HepG2 (cell line): ENCODE data around the gene LAMB4. TPM values are rescaled to one million over a fixed set of nuclear protein-coding genes. Genes with fewer than 3 reads are reported as not detected.
A peak's percentile ranks its signal among the peaks of the same experiment; 100 is the strongest.

Experiments used
- ARID2 ChIP-seq: sonication (generic); formaldehyde crosslinking; IDR thresholded peaks from 2 replicates; pipeline ENCODE4 v1.8.1; 2022; ENCODE audit warnings: mild to moderate bottlenecking, missing genetic modification reagents, borderline replicate concordance
- ARID5B ChIP-seq: IDR thresholded peaks from 2 replicates; pipeline ENCODE4 v1.4.0; 2020; ENCODE audit warnings: mild to moderate bottlenecking, missing genetic modification reagents
- EP300 ChIP-seq, 3 experiments: sonication (generic) in 1 of 3; formaldehyde crosslinking in 1 of 3; IDR thresholded peaks; 2 replicates each; pipeline versions ENCODE4 v1.5.1 to v1.6.1; 2011 to 2020; ENCODE audit warnings: low read depth in 2 of 3, low read length in 2 of 3, borderline replicate concordance in 1 of 3, improper control_type of control experiment in 1 of 3, mild to moderate bottlenecking in 1 of 3, missing genetic modification reagents in 1 of 3, moderate library complexity in 1 of 3
- FOXC1 ChIP-seq: sonication (generic); formaldehyde crosslinking; IDR thresholded peaks from 2 replicates; pipeline ENCODE4 v1.8.0; 2022; ENCODE audit warnings: mild to moderate bottlenecking, missing genetic modification reagents, borderline replicate concordance
- GPN1 ChIP-seq: sonication (generic); formaldehyde crosslinking; IDR thresholded peaks from 2 replicates; pipeline ENCODE4 v1.5.1; 2020; ENCODE audit warnings: missing genetic modification reagents, borderline replicate concordance
- HNRNPH1 ChIP-seq: fragments of 200-400 bp; formaldehyde crosslinking; optimal IDR thresholded peaks from 2 replicates; pipeline ENCODE3; 2017; ENCODE audit warnings: mild to moderate bottlenecking, low read depth, low read length
- KIAA2018 ChIP-seq: sonication (generic); formaldehyde crosslinking; IDR thresholded peaks from 2 replicates; pipeline ENCODE4 v1.5.0; 2020; ENCODE audit warnings: mild to moderate bottlenecking, missing genetic modification reagents, borderline replicate concordance
- MED1 ChIP-seq: sonication (generic); formaldehyde crosslinking; IDR thresholded peaks from 2 replicates; pipeline ENCODE4 v1.4.0; 2020; ENCODE audit warnings: missing genetic modification reagents
- PAWR ChIP-seq: sonication (generic); formaldehyde crosslinking; IDR thresholded peaks from 2 replicates; pipeline ENCODE4 v1.4.0; 2020; ENCODE audit warnings: missing genetic modification reagents, mild to moderate bottlenecking, borderline replicate concordance
- TAF15 ChIP-seq: fragments of 200-400 bp; formaldehyde crosslinking; IDR thresholded peaks from one replicate; pipeline ENCODE4 v1.6.1; 2018; ENCODE audit warnings: mild to moderate bottlenecking, low read depth, low read length; ENCODE audit not compliant: poor library complexity, severe bottlenecking
- ZNF234 ChIP-seq: sonication (generic); formaldehyde crosslinking; conservative IDR thresholded peaks from 2 replicates; pipeline ENCODE4 v1.5.1; 2020; ENCODE audit warnings: mild to moderate bottlenecking, missing genetic modification reagents
- ZNF337 ChIP-seq: sonication (generic); formaldehyde crosslinking; IDR thresholded peaks from 2 replicates; pipeline ENCODE4 v1.5.1; 2020; ENCODE audit warnings: missing genetic modification reagents, low read depth, mild to moderate bottlenecking, borderline replicate concordance
- ZNF546 ChIP-seq: sonication (generic); formaldehyde crosslinking; conservative IDR thresholded peaks from 2 replicates; pipeline ENCODE4 v1.8.1; 2023; ENCODE audit warnings: mild to moderate bottlenecking, missing genetic modification reagents
- ZXDC ChIP-seq: sonication (generic); formaldehyde crosslinking; IDR thresholded peaks from 2 replicates; pipeline ENCODE4 v1.5.0; 2020; ENCODE audit warnings: mild to moderate bottlenecking, missing genetic modification reagents
- polyA plus RNA-seq, 8 experiments: library from polyadenylated mRNA; depleted of rRNA in 3 of 8; stranded (reverse) in 7 of 8; unstranded in 1 of 8; fragments of >200 nt; fragmentation: Illumina TruSeq in 4 of 8; extraction: Trizol in 4 of 8; gene quantifications; 2 replicates each; pipeline versions ENCODE4 v1.2.1 to v1.2.3, GENCODE V29; 2011 to 2016; ENCODE audit warnings: low read depth in 4 of 8, missing spikeins in 1 of 8, mixed read lengths in 1 of 8; ENCODE audit not compliant: insufficient read depth in 1 of 8
- total RNA-seq, 5 experiments: library from RNA; depleted of rRNA; stranded (reverse); fragments of >200 nt; fragmentation: Illumina TruSeq; extraction: Trizol; gene quantifications; 2 replicates each; pipeline ENCODE4 v1.2.3, GENCODE V29; 2016; ENCODE audit warnings: low read depth in 1 of 5

LAMB4 gene
- total and polyA plus RNA-seq, 2 of the 13 experiments (the other 11 are each of a cell fraction or from before 2014, with no cell fraction given) = 0.05 TPM; not detected in 1

GRCh38 chr7:108003599-108003935 is 126.6 kb downstream of the LAMB4 start (continued):
- TF ChIP-seq ZNF337 = 0 out of 2 replicates have a peak, but pooled peaks have one; percentile 33
- 0 out of 2 replicates have a peak, but pooled peaks have one; percentile 6 for TF ChIP-seq FOXC1
- no peak for TF ChIP-seq PAWR (CRISPR knock-in tag)
- TF ChIP-seq ZXDC (CRISPR knock-in tag) = no peak
- no peak for TF ChIP-seq TAF15
- no peak for TF ChIP-seq EP300 (IDR thresholded peaks at IDR 0.05; ENCODE audit: low read depth in 2 of 2, low read length in 2 of 2)
- TF ChIP-seq EP300 (CRISPR knock-in tag; IDR thresholded peaks at IDR 0.05; ENCODE audit: borderline replicate concordance) = 0 out of 2 replicates have a peak, but pooled peaks have one; percentile 12
- TF ChIP-seq KIAA2018 (CRISPR knock-in tag) = no peak
- no peak for TF ChIP-seq ARID2
- TF ChIP-seq ARID5B = no peak
- TF ChIP-seq ZNF546 (CRISPR knock-in tag) = 0 out of 2 replicates have a peak, but pooled peaks have one; percentile 39
- no peak for TF ChIP-seq HNRNPH1
- no peak for TF ChIP-seq GPN1 (CRISPR knock-in tag)
- TF ChIP-seq MED1 (CRISPR knock-in tag) = no peak
- TF ChIP-seq ZNF234 (CRISPR knock-in tag) = 0 out of 2 replicates have a peak, but pooled peaks have one; percentile 50
